HG03378 (cell line): ENCODE data around the gene CYSRT1.
"Not testable (repeated sequence)": the region's sequence is repeated elsewhere in the genome, so short reads cannot be mapped to it uniquely, and the experiment has no call there.

Experiments
- ATAC-seq: cut with Tn5 transposase; IDR thresholded peaks from one replicate; pipeline ENCODE4 v1.9.1; 2021; ENCODE audit warnings: mild to moderate bottlenecking, moderate library complexity; ENCODE audit not compliant: unreplicated experiment

CYSRT1 gene

GRCh38 chr9:137235424-137236237, 10.7 kb downstream of the CYSRT1 start:
- no peak for ATAC-seq

- ATAC-seq, result no peak
These were observed 11.4 kb downstream of the CYSRT1 start for GRCh38 chr9:137236238-137236935.

- ATAC-seq, result no peak
These were observed 12.0 kb downstream of the CYSRT1 start for GRCh38 chr9:137236936-137237421.

- ATAC-seq, result no peak
These were observed 13.1 kb downstream of the CYSRT1 start for GRCh38 chr9:137237759-137238726.

- not testable (repeated sequence) for ATAC-seq
These were observed 14.7 kb downstream of the CYSRT1 start for GRCh38 chr9:137239541-137240200.

- peak; percentile 7 for ATAC-seq
These were observed 15.4 kb downstream of the CYSRT1 start for GRCh38 chr9:137240318-137240840.

- peak; percentile 86 for ATAC-seq
These were observed 16.0 kb downstream of the CYSRT1 start, which contains the start of gene TUBB4B for GRCh38 chr9:137240841-137241489. TSS of gene TUBB4B (plus strand) at chr9:137241287. CDS start at chr9:137241361, 74 bp downstream.

- no peak for ATAC-seq
These were observed 16.7 kb downstream of the CYSRT1 start for GRCh38 chr9:137241490-137242268.

GRCh38 chr9:137242269-137243203, 17.6 kb downstream of the CYSRT1 start:
- ATAC-seq, result no peak

GRCh38 chr9:137243266-137243625, 18.3 kb downstream of the CYSRT1 start:
- ATAC-seq, result not testable (repeated sequence)

GRCh38 chr9:137243626-137244485, 18.9 kb downstream of the CYSRT1 start:
- ATAC-seq, result no peak

GRCh38 chr9:137244486-137245449, 19.8 kb downstream of the CYSRT1 start:
- no peak for ATAC-seq

- no peak for ATAC-seq
These were observed 20.8 kb downstream of the CYSRT1 start for GRCh38 chr9:137245450-137246421.

GRCh38 chr9:137247135-137247915, 22.4 kb downstream of the CYSRT1 start:
- ATAC-seq, result no peak
